ENCODE data around the gene DPPA5. TPM values are rescaled to one million over a fixed set of nuclear protein-coding genes. Genes with fewer than 3 reads are reported as not detected.

The DPPA5 gene
- total and polyA plus RNA-seq, 2 donors (not counting 3 experiments of a cell fraction or from before 2014, with no cell fraction given) = not detected

GRCh38 chr6:73309535-73309784, 44.6 kb downstream of the DPPA5 start:
- Histone ChIP-seq H3K36me3 (ENCODE audit: control insufficient read depth in 2 of 2, extremely low read depth in 1 of 2, insufficient read depth in 2 of 2, low read length in 2 of 2) (no peaks in the 10 kb centered on the region), H3K27me3 (ENCODE audit: control insufficient read depth in 2 of 2, insufficient read depth in 2 of 2, low read length in 2 of 2) (no peaks in the 10 kb centered on the region), H3K4me1 (ENCODE audit: control insufficient read depth, extremely low read depth, insufficient read depth, low read length) (peaks cover 8% of the 10 kb centered on the region), H2AFZ (ENCODE audit: low read depth, low read length) (peak overlapping the region; percentile 81), H4K20me1 (replicated peaks; ENCODE audit: control insufficient read depth, extremely low read depth, insufficient read depth, low read length) (no peaks in the 10 kb centered on the region), H3K9me1 (replicated peaks; ENCODE audit: control insufficient read depth, extremely low read depth, insufficient read depth, low read length) (no peaks in the 10 kb centered on the region), H3K4me3 (replicated peaks in 1 of 3; ENCODE audit: insufficient read depth in 1 of 3, low read depth in 1 of 3, low read length in 3 of 3) (peak overlapping the region; percentile 60 to 83 (median 71)), H3K9me3 (replicated peaks; ENCODE audit: control insufficient read depth, insufficient read depth, low read length) (no peaks in the 10 kb centered on the region), H3K27ac (ENCODE audit: insufficient read depth, low read depth, low read length) (peak overlapping the region; percentile 19), H3K4me2 (ENCODE audit: insufficient read depth, low read length) (peak overlapping the region; percentile 65), H3K79me2 (ENCODE audit: control insufficient read depth, insufficient read depth, low read length) (peaks cover 2% of the 10 kb centered on the region), H3K9ac (replicated peaks; ENCODE audit: extremely low read depth, insufficient read depth, low read length) (peak overlapping the region; percentile 76)
- FAIRE-seq (peak; percentile 42), DNase-seq (ENCODE audit: low read depth, low spot score) (no peak)
- ChIA-PET CTCF (interaction anchor here (0.8 to 5.4 kb wide), 8 partner anchors 11 to 46 kb away, joined by 3 to 57 read pairs (median 5); partner anchors contain the start of gene KHDC1), POLR2A (interaction anchor here (0.5 to 1.5 kb wide), 2 partner anchors 17 to 43 kb away, joined by 3 read pairs; no protein-coding TSS in a partner anchor)
- TSS peak; percentile 75 for BruUV-seq (replicated peaks)
- intact Hi-C loops (cut with micrococcal nuclease) (no loop called here), dilution Hi-C loops (cut with MboI; ENCODE audit: extremely low pct_ligation_motif_present, low sequenced_read_pairs) (no loop called here)
- TF ChIP-seq GATA2 (IDR thresholded peaks at IDR 0.05; ENCODE audit: insufficient read depth, insufficient read length, low read depth, low read length) (no peak), POLR2AphosphoS5 (IDR thresholded peaks at IDR 0.05; ENCODE audit: insufficient read depth, low read depth, low read length) (no peak), EZH2 (IDR thresholded peaks at IDR 0.05; ENCODE audit: borderline replicate concordance, low read depth, low read length, severe bottlenecking) (no peak), FOS (IDR thresholded peaks at IDR 0.05; ENCODE audit: borderline replicate concordance, insufficient read depth, low read length) (no peak), CTCF (IDR thresholded peaks at IDR 0.05; ENCODE audit: extremely low read depth in 1 of 2, insufficient read depth in 1 of 2, low read depth in 1 of 2, low read length in 2 of 2) (no peak), JUN (IDR thresholded peaks at IDR 0.05; ENCODE audit: borderline replicate concordance, insufficient read depth, insufficient read length, low read depth) (no peak), MAX (IDR thresholded peaks at IDR 0.05; ENCODE audit: insufficient read depth, insufficient read length) (no peak), MYC (IDR thresholded peaks at IDR 0.05; ENCODE audit: low read depth, low read length) (no peak), POLR2A (IDR thresholded peaks at IDR 0.05; ENCODE audit: low read depth, low read length) (no peak)
